Skeletal muscle cell (primary cell): ENCODE data around the gene GNG3.
"Not testable (repeated sequence)": the region's sequence is repeated elsewhere in the genome, so short reads cannot be mapped to it uniquely, and the experiment has no call there.

Source experiments
- DNase-seq: peaks from one replicate; pipeline ENCODE4 v3.0.0-alpha.2; 2010; ENCODE audit warnings: low read depth
- H3K4me3 ChIP-seq: 2 replicates; pipeline ENCODE4 v1.5.1; 2011; ENCODE audit warnings: low read depth, mild to moderate bottlenecking, control low read depth, low read length, moderate library complexity

GNG3 gene

GRCh38 chr11:62707277-62707861 is at the start of gene GNG3, which contains the start of gene BSCL2:
TSS of gene GNG3 (plus strand) at chr11:62707676. CDS start at chr11:62708296, 620 bp downstream.
TSS of gene BSCL2 (minus strand) at chr11:62707424. CDS start at chr11:62707195, 229 bp downstream.
- DNase-seq = no peak
- peak within 1 kb of the TSS; percentile 61 for H3K4me3 ChIP-seq

GRCh38 chr11:62664405-62665074 is 42.9 kb upstream of the GNG3 start:
- DNase-seq = no peak
- peak overlapping the region; percentile 88 for H3K4me3 ChIP-seq

- peak; percentile 76 for DNase-seq
These were observed 42.3 kb upstream of the GNG3 start, which contains the start of the genes C11orf98 and CSKMT for GRCh38 chr11:62665075-62665598. TSS of gene C11orf98 (minus strand) at chr11:62665210. CDS start at chr11:62665169, 41 bp downstream. TSS of gene CSKMT (plus strand) at chr11:62665312. CDS start at chr11:62665880, 568 bp downstream.

GRCh38 chr11:62665599-62666258 is 41.7 kb upstream of the GNG3 start:
- DNase-seq = no peak
- peak overlapping the region; percentile 88 for H3K4me3 ChIP-seq

More at GRCh38 chr11:62665075-62665598, 42.3 kb upstream of the GNG3 start, which contains the start of the genes C11orf98 and CSKMT:
- peak within 1 kb of the TSS; percentile 88 for H3K4me3 ChIP-seq

- DNase-seq = no peak
These were observed 41.1 kb upstream of the GNG3 start for GRCh38 chr11:62666259-62666926.

GRCh38 chr11:62667460-62667859 is 40.0 kb upstream of the GNG3 start:
- DNase-seq = no peak
- H3K4me3 ChIP-seq = no peak overlapping the region

More at GRCh38 chr11:62666259-62666926, 41.1 kb upstream of the GNG3 start:
- peak overlapping the region; percentile 88 for H3K4me3 ChIP-seq

GRCh38 chr11:62669420-62670161 is 37.9 kb upstream of the GNG3 start:
- H3K4me3 ChIP-seq = no peak overlapping the region
- no peak for DNase-seq

GRCh38 chr11:62671236-62671607 is 36.3 kb upstream of the GNG3 start:
- no peak for DNase-seq
- peak overlapping the region; percentile 75 for H3K4me3 ChIP-seq

- peak; percentile 68 for DNase-seq
- H3K4me3 ChIP-seq = peak within 1 kb of the TSS; percentile 75
These were observed 35.7 kb upstream of the GNG3 start, which contains the start of the genes LBHD1 and UQCC3 for GRCh38 chr11:62671608-62672389. TSS of gene LBHD1 (minus strand) at chr11:62672267. CDS start at chr11:62670031, 2,236 bp downstream. TSS of gene UQCC3 (plus strand) at chr11:62671673. CDS start at chr11:62671746, 73 bp downstream.

- DNase-seq = no peak
- H3K4me3 ChIP-seq = no peak overlapping the region
These were observed 34.3 kb upstream of the GNG3 start for GRCh38 chr11:62673196-62673525.

GRCh38 chr11:62675415-62675814 is 32.1 kb upstream of the GNG3 start:
- H3K4me3 ChIP-seq = not testable (repeated sequence)

GRCh38 chr11:62676698-62677097 is 30.8 kb upstream of the GNG3 start:
- H3K4me3 ChIP-seq = no peak overlapping the region
- no peak for DNase-seq

More at GRCh38 chr11:62675415-62675814, 32.1 kb upstream of the GNG3 start:
- DNase-seq = not testable (repeated sequence)

GRCh38 chr11:62677156-62677555 is 30.3 kb upstream of the GNG3 start:
- no peak for DNase-seq
- H3K4me3 ChIP-seq = no peak overlapping the region

- no peak for DNase-seq
- H3K4me3 ChIP-seq = peak overlapping the region; percentile 99
These were observed 29.8 kb upstream of the GNG3 start for GRCh38 chr11:62677714-62678113.

GRCh38 chr11:62678433-62678769 is 29.1 kb upstream of the GNG3 start:
- no peak for DNase-seq

GRCh38 chr11:62678770-62679696 is 28.4 kb upstream of the GNG3 start, which contains the start of gene UBXN1:
TSS of gene UBXN1 (minus strand) at chr11:62679073. CDS start at chr11:62678923, 150 bp downstream.
- peak within 1 kb of the TSS; percentile 99 for H3K4me3 ChIP-seq
- peak; percentile 92 for DNase-seq

More at GRCh38 chr11:62678433-62678769, 29.1 kb upstream of the GNG3 start:
- peak overlapping the region; percentile 99 for H3K4me3 ChIP-seq

GRCh38 chr11:62680825-62681240 is 26.6 kb upstream of the GNG3 start:
- H3K4me3 ChIP-seq = no peak overlapping the region
- DNase-seq = peak; percentile 86
